Parathyroid adenoma (tissue), 2 donors: Measurements from ENCODE around the gene ZC2HC1C.

Experiments used
- H2AFZ ChIP-seq: fragments of 300-600 bp; sonication (generic); one replicate; pipeline ENCODE4 v1.7.0; 2017; ENCODE audit warnings: antibody characterized with exemption, mild to moderate bottlenecking
- H3K27ac ChIP-seq: fragments of 300-600 bp; sonication (generic); one replicate; pipeline ENCODE4 v1.7.0; 2017
- H3K27me3 ChIP-seq: fragments of 300-600 bp; sonication (generic); one replicate; pipeline ENCODE4 v1.7.0; 2017; ENCODE audit warnings: low read length; ENCODE audit not compliant: control insufficient read depth, insufficient read depth
- H3K36me3 ChIP-seq: fragments of 300-600 bp; sonication (generic); one replicate; pipeline ENCODE4 v1.7.0; 2017; ENCODE audit warnings: low read length; ENCODE audit not compliant: control insufficient read depth, insufficient read depth
- H3K4me1 ChIP-seq: fragments of 300-600 bp; sonication (generic); one replicate; pipeline ENCODE4 v1.7.0; 2017; ENCODE audit warnings: control low read depth
- H3K4me2 ChIP-seq: fragments of 300-600 bp; sonication (generic); one replicate; pipeline ENCODE4 v1.7.0; 2017; ENCODE audit warnings: low read length
- H3K4me3 ChIP-seq: fragments of 300-600 bp; sonication (generic); one replicate; pipeline ENCODE4 v1.7.0; 2017; ENCODE audit warnings: low read depth, low read length
- H3K79me2 ChIP-seq: fragments of 300-600 bp; sonication (generic); one replicate; pipeline ENCODE4 v1.7.0; 2017; ENCODE audit warnings: control low read depth
- H3K9ac ChIP-seq: fragments of 300-600 bp; sonication (generic); one replicate; pipeline ENCODE4 v1.7.0; 2017; ENCODE audit warnings: mild to moderate bottlenecking
- H3K9me3 ChIP-seq: fragments of 300-600 bp; sonication (generic); one replicate; pipeline ENCODE4 v1.7.0; 2017; ENCODE audit warnings: low read length; ENCODE audit not compliant: control insufficient read depth
- TF ChIP-seq, protein P1 (sequence below): fragments of 300-600 bp; sonication (generic); IDR thresholded peaks from one replicate; pipeline ENCODE4 v1.7.0; 2017; ENCODE audit warnings: antibody characterized with exemption, mild to moderate bottlenecking
- donor health status: primary hyperparathyroidism.

The ZC2HC1C gene

DNA sequence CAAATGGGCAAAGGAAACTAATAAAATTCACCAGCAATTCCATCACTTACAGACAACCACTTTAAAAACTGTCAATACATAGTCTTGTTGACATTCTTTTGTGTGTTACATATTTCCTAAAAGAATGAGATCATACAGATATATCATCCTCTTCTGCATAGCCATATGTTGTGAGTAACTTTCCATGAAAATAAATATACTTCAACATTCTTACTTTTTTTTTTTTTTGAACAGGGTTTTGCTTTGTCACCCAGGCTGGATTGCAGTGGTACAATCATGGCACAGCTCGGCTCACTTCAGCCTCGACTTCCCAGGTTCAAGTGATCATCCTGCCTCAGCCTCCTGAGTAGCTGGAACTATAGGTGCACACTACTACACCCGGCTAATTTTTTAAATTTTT is 20.9 kb downstream of the ZC2HC1C start:
- no peak overlapping the region for H2AFZ ChIP-seq
- no peak overlapping the region for H3K9ac ChIP-seq
- H3K4me3 ChIP-seq: no peak overlapping the region
- H3K27me3 ChIP-seq: no peaks in the 10 kb centered on the region
- peaks cover 2% of the 10 kb centered on the region for H3K79me2 ChIP-seq
- no peaks in the 10 kb centered on the region for H3K36me3 ChIP-seq
- no peaks in the 10 kb centered on the region for H3K9me3 ChIP-seq
- no peak overlapping the region for H3K4me2 ChIP-seq
- H3K4me1 ChIP-seq: no peaks in the 10 kb centered on the region
- TF ChIP-seq, protein P1, sequence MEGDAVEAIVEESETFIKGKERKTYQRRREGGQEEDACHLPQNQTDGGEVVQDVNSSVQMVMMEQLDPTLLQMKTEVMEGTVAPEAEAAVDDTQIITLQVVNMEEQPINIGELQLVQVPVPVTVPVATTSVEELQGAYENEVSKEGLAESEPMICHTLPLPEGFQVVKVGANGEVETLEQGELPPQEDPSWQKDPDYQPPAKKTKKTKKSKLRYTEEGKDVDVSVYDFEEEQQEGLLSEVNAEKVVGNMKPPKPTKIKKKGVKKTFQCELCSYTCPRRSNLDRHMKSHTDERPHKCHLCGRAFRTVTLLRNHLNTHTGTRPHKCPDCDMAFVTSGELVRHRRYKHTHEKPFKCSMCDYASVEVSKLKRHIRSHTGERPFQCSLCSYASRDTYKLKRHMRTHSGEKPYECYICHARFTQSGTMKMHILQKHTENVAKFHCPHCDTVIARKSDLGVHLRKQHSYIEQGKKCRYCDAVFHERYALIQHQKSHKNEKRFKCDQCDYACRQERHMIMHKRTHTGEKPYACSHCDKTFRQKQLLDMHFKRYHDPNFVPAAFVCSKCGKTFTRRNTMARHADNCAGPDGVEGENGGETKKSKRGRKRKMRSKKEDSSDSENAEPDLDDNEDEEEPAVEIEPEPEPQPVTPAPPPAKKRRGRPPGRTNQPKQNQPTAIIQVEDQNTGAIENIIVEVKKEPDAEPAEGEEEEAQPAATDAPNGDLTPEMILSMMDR: no peak
- H3K27ac ChIP-seq: no peak overlapping the region

DNA sequence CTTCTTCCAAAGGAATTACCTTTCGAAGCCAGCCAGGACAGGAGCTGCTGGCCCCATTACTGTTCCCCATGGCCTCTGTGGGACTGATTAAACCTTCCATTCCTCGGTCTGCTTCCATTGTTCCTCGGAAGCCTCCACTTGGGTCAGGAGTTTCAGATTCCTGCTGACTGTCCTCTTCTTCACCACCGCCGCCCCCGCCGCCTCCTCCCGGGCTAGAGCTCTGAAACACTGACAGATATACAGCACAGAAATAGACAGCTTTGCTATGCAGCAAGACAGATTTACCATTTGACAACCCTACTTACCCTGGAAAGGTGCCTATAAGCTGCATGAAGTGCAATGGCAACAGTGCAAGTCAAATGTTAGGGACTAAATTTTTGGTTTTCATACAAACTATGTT is 21.8 kb downstream of the ZC2HC1C start:
- Histone ChIP-seq H3K4me3 (no peak overlapping the region), H3K27me3 (no peaks in the 10 kb centered on the region), H3K9ac (no peak overlapping the region), H3K9me3 (no peaks in the 10 kb centered on the region), H3K36me3 (no peaks in the 10 kb centered on the region), H3K4me2 (no peak overlapping the region), H3K27ac (no peak overlapping the region), H3K79me2 (peaks cover 2% of the 10 kb centered on the region), H3K4me1 (no peaks in the 10 kb centered on the region), H2AFZ (no peak overlapping the region)
- TF ChIP-seq, protein P1: no peak

DNA sequence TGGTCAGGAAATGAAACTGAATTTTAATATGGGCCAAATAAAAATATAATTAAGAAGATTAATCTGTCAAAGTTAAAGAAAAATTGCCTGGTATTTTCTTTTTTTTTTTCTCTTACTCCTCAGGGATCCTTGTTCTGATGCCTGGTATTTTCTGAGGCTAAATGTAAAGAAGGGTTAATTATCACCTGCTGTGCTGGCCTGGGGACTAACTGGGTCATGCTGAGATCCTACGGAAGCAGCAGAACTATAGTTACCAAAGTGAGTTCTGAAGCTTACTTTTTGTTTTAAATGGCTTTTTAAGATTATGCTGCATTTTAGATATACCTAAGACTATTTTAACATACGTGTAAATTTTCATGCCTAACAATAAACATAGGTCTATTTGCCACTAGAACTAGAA is 23.3 kb downstream of the ZC2HC1C start:
- no peak overlapping the region for H3K27ac ChIP-seq
- no peaks in the 10 kb centered on the region for H3K4me1 ChIP-seq
- no peak overlapping the region for H3K4me3 ChIP-seq
- TF ChIP-seq, protein P1: no peak
- no peak overlapping the region for H2AFZ ChIP-seq
- no peak overlapping the region for H3K9ac ChIP-seq
- H3K27me3 ChIP-seq: no peaks in the 10 kb centered on the region
- peaks cover 2% of the 10 kb centered on the region for H3K79me2 ChIP-seq
- H3K9me3 ChIP-seq: no peaks in the 10 kb centered on the region
- no peak overlapping the region for H3K4me2 ChIP-seq
- no peaks in the 10 kb centered on the region for H3K36me3 ChIP-seq

DNA sequence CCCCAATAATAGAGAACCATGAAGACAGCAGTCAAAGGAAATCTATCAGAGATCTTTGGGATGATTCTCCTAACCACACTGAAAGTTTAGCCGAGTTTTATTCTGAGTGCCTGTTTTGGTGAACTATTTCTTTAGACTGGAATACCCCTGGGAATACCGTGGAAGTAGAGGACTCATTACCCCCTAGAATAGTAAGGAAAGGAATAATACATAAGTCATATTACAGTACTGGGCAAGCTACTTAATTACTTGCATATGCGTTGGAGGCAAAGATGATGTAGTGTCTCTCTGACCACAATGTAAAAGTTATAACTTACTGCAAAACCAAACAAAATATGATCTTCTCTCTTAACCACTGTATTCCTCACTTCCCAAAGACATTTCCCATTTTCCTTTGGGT is 25.5 kb downstream of the ZC2HC1C start:
- H3K4me1 ChIP-seq: no peaks in the 10 kb centered on the region
- H3K27me3 ChIP-seq: no peaks in the 10 kb centered on the region
- no peak overlapping the region for H2AFZ ChIP-seq
- TF ChIP-seq, protein P1: no peak
- H3K36me3 ChIP-seq: no peaks in the 10 kb centered on the region
- H3K4me2 ChIP-seq: no peak overlapping the region
- peaks cover 2% of the 10 kb centered on the region for H3K79me2 ChIP-seq
- H3K9ac ChIP-seq: no peak overlapping the region
- H3K4me3 ChIP-seq: no peak overlapping the region
- H3K27ac ChIP-seq: no peak overlapping the region
- no peaks in the 10 kb centered on the region for H3K9me3 ChIP-seq

DNA sequence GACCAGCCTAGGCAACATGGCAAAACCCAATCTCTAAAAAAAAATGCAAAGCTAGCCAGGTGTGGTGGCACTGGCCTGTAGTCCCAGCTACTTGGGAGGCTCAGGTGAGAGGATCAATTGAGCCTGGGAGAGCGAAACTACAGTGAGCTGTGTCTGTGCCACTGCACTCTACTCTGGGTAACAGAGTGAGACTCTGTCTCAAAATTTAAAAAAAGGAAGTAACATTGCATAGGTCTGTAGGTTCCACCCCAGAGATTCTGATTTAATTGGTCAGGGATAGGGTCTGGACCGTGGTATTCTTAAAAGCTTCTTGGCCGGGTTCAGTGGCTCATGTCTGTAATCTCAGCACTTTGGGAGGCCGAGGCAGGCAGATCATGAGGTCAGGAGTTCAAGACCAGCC is 26.2 kb downstream of the ZC2HC1C start:
- Histone ChIP-seq H3K4me1 (no peaks in the 10 kb centered on the region), H3K9ac (no peak overlapping the region), H3K36me3 (no peaks in the 10 kb centered on the region), H3K27me3 (no peaks in the 10 kb centered on the region), H3K4me2 (no peak overlapping the region), H2AFZ (no peak overlapping the region), H3K4me3 (no peak overlapping the region), H3K27ac (no peak overlapping the region), H3K9me3 (no peaks in the 10 kb centered on the region), H3K79me2 (peaks cover 2% of the 10 kb centered on the region)
- TF ChIP-seq, protein P1: no peak
